RWPE1 (cell line): ENCODE measurements around the gene GTF3C1.

Experiments used
- CTCF ChIA-PET: fragments of 350-600 bp; sonication (Branson Sonifier 250); formaldehyde crosslinking; extraction: SDS; loops from one replicate; lab custom pipeline; 2021; lab: Yijun Ruan, JAX
- POLR2A ChIA-PET: fragments of 400-600 bp; formaldehyde crosslinking; extraction: SDS; loops from one replicate; lab custom pipeline; 2020; ENCODE audit warnings: antibody characterized with exemption; ENCODE audit not compliant: low non-redundant PET; lab: Yijun Ruan, JAX
- DNase-seq: peaks from one replicate; pipeline ENCODE4 v3.0.0; 2012; ENCODE audit warnings: low spot score
- H3K27ac ChIP-seq: fragments of 450-650 bp; 2 replicates; pipeline ENCODE4 v1.5.1; 2017
- CTCF ChIP-seq: fragments of 450-650 bp; conservative IDR thresholded peaks from 2 replicates; pipeline ENCODE4 v1.5.1; 2017; ENCODE audit warnings: low read depth, mild to moderate bottlenecking

GTF3C1 gene

DNA sequence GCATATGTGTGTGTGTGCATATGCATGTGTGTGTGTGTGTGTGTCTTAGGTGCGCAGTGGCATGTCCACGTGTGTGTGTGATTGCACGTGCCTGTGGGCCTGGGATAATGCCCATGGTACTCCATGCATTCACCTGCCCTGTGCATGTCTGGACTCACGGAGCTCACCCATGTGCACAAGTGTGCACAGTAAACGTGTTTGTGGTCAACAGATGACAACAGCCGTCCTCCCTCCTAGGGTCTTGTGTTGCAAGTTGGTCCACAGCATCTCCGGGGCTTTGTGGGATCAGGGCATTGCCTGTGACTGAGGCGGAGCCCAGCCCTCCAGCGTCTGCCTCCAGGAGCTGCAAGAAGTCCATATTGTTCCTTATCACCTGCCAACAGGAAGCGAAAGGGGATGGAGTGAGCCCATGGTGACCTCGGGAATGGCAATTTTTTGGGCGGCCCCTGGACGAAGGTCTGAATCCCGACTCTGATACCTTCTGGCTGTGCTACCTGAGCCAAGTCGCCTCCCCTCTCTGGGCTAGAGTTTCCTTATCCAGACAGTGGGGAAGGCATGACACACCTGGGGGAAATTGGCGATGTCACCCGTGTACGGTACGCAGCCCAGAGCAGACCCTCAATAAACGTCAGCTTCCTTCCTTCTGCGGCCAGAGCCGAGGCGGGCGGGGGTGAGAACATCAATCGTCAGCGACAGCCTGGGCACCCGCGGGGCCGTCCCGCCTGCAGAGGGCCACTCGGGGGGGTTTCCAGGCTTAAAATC lies 100.1 kb downstream of the GTF3C1 start:
- ChIA-PET CTCF (interaction anchor here (0.6 kb wide), 1 partner anchor 331 kb away, joined by 3 read pairs; no protein-coding TSS in a partner anchor), POLR2A (no interaction called here)
- DNase-seq, result no peak
- TF ChIP-seq CTCF, result no peak
- no peak overlapping the region for H3K27ac ChIP-seq

- ChIA-PET POLR2A (no interaction called here), CTCF (interaction anchor here (0.6 kb wide), 1 partner anchor 330 kb away, joined by 3 read pairs; no protein-coding TSS in a partner anchor)
Measured at GRCh38 chr16:27448532-27449433, 100.9 kb downstream of the GTF3C1 start.

DNA sequence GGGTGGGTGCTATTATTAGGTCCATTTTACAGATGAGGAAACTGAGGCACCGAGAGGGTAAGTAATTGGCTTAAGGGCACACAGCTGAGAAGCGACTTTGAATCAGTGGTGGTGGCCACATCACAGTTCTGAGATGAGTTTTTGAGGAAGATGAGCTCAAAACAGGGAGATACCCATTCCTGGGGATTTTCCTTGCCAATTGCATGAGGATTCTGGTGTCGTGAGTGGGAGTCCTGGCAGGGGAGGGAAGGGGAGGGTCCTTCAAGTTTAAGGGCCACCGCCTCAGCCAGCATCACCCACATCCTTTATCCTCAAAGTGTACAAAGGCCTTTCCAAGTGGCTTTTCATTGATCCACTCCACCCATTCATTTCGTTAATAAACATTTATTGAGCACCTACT lies 102.4 kb downstream of the GTF3C1 start:
- ChIA-PET CTCF (interaction anchor here (0.7 kb wide), 1 partner anchor 1922 kb away, joined by 4 read pairs; no protein-coding TSS in a partner anchor), POLR2A (no interaction called here)

More at GRCh38 chr16:27448532-27449433, 100.9 kb downstream of the GTF3C1 start:
- no peak for DNase-seq
- no peak for TF ChIP-seq CTCF
- H3K27ac ChIP-seq, result no peak overlapping the region

DNA sequence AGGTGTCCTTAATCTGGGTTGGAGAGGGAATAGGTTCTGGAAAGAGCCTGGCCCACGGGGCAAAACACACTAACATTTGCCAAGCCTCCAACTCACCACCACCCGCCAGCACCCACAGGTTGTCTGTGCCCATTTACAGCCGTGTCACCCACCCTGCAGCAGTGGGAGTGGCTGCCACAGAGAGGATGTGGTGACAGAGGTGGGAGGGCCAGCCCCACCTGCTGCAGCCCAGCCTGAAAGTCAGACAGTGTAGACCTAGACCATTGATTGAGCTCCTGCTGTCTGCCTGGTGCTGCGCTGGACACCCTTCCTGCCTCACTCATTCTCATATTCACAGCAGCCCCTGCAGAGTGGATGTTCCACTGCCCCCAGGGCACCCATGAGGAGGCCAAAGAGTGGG lies 103.0 kb downstream of the GTF3C1 start:
- DNase-seq, result no peak
- ChIA-PET CTCF (no interaction called here), POLR2A (interaction anchor here (0.6 kb wide), 1 partner anchor 9 kb away, joined by 5 read pairs; no protein-coding TSS in a partner anchor)
- no peak overlapping the region for H3K27ac ChIP-seq
- TF ChIP-seq CTCF, result no peak

More for the DNA sequence above, 102.4 kb downstream of the GTF3C1 start:
- no peak for DNase-seq
- H3K27ac ChIP-seq, result no peak overlapping the region
- no peak for TF ChIP-seq CTCF

DNA sequence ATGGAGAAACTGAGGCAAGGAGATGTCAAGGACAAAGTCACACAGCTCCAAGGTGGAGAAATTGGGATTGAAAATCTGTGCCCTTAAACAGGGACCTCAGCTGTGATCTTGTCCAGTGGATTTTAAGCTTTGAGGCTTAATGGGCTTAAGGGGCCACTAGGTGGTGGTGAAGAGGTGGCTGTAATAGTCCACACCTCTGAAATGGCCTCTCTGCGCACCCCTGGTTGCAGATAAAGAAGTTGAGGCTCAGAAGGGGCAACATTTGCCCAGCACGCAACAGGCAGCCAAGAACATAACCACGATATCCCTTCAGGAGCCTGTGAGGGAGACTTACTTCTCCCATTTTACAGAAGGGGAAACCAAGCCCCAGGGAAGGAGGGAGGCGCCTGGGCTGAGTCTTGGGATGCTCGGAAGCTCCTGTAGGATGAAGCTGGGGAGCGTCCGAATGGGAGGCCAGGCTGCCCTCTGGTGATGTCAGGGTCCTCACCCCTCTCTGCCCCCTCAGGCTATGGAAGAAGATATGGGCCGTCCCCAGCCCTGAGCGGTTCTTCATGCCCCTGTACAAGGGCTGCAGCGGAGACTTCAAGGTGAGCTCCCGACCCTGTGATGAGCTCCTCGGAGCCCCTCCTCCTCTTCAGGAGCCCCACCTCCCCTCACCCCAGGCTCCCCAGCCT lies 104.1 kb downstream of the GTF3C1 start:
- H3K27ac ChIP-seq, result no peak overlapping the region
- TF ChIP-seq CTCF, result no peak
- ChIA-PET CTCF (interaction anchor here (0.6 kb wide), 1 partner anchor 20 kb away, joined by 3 read pairs; no protein-coding TSS in a partner anchor), POLR2A (no interaction called here)
- DNase-seq, result no peak

GRCh38 chr16:27444470-27444869 lies 105.2 kb downstream of the GTF3C1 start:
- POLR2A ChIA-PET, result no interaction called here
- DNase-seq, result no peak
- H3K27ac ChIP-seq, result no peak overlapping the region
- CTCF ChIA-PET, result no interaction called here
- TF ChIP-seq CTCF, result no peak
